ENCODE data around the gene AKR1C3.

DNA sequence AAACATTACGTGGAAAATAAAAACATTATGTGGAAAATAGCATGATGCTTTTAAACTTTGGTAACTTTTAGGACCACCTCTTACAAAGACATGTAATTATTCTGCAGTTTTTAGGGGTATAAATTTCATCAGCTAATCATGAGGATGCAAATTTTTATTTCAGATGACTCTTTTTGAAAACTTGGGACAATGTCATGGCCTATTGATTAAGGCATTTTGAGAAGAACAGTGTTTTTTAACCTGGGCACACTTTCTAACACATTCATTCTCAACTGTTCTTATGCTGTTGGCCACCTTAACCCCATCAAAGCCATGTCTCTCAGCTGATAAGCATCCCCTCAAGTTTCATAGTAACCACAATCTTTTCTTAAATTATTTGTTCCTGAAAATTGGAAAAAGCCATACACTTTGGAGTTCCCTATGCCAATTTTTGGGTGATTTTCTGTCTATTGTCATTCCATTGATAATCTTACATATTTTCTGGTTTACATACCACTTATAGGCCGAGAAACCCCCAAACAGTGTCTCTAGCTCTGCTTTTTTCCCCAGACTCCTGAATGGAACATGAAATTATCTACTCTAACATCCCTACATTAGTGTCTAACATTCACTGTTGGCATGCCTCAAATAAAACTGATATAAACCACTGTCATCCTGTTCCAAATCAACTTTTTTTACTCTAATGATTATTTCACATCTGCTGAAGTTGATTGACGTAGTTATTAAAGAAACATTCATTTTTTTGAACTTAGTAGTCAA is 14.6 kb downstream of the AKR1C3 start:
- TF ChIP-seq, protein P1, sequence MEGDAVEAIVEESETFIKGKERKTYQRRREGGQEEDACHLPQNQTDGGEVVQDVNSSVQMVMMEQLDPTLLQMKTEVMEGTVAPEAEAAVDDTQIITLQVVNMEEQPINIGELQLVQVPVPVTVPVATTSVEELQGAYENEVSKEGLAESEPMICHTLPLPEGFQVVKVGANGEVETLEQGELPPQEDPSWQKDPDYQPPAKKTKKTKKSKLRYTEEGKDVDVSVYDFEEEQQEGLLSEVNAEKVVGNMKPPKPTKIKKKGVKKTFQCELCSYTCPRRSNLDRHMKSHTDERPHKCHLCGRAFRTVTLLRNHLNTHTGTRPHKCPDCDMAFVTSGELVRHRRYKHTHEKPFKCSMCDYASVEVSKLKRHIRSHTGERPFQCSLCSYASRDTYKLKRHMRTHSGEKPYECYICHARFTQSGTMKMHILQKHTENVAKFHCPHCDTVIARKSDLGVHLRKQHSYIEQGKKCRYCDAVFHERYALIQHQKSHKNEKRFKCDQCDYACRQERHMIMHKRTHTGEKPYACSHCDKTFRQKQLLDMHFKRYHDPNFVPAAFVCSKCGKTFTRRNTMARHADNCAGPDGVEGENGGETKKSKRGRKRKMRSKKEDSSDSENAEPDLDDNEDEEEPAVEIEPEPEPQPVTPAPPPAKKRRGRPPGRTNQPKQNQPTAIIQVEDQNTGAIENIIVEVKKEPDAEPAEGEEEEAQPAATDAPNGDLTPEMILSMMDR (IDR thresholded peaks at IDR 0.05) = no peak
- no peak for TF ChIP-seq POLR2A (IDR thresholded peaks at IDR 0.05)
